Esophagus muscularis mucosa (tissue), 3 donors: Measurements from ENCODE around the gene ADIPOR1.

Experiments used
- CTCF ChIP-seq, 3 experiments: fragments of 200-600 bp in 2 of 3; fragments of 450-650 bp in 1 of 3; sonication (generic) in 2 of 3; IDR thresholded peaks; one replicate each; pipeline ENCODE4 v1.5.1; 2017 to 2019; ENCODE audit warnings: antibody characterized with exemption in 3 of 3, mild to moderate bottlenecking in 2 of 3, moderate library complexity in 1 of 3
- POLR2AphosphoS5 ChIP-seq, 2 donors: sonication (generic); formaldehyde crosslinking; IDR thresholded peaks; one replicate each; pipeline ENCODE4 v1.6.1; 2017; ENCODE audit warnings: antibody characterized with exemption in 2 of 2

DNA sequence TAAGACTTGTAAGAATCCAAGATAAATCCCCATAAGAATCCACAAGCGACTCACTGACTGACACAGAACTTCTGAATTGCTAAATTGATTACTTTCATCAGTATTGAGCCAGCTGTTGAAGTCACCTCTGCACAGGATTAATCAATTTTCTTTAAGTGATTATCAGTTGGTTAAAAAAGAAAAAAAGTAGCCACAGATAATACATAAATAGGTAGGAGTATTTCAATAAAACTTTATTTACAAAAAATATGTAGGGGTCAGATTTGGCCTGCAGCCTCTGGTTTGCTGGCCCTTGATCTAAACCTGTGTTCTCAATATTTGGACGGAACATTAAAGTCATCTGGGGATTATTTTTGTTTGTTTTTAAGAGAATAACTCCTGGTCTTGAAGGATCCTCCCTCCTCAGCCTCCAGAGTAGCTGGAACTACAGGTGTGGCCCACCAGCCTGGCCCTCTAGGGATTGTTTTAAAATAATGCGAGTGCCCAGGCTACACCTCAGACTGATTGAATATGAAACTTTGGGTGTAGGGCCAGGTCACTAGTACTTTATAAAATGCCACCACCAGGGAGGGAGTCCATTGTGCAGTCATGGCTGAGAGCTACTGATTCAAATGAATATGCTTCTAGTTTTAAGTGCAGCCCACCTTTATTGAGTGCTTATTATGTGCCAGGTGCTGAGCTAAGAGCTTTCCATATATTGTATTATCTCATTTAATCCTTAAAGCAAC is 42.3 kb upstream of the ADIPOR1 start:
- TF ChIP-seq POLR2AphosphoS5 (IDR thresholded peaks at IDR 0.05) (no peak), CTCF (IDR thresholded peaks at IDR 0.05) (no peak)
